NCI-H1694 treated with DMSO at 0.1 percent for 48 hours (cell line): ENCODE results near the gene LSR.

Experiments
- DNase-seq: peaks from one replicate; lab custom pipeline; 2025; lab: John Stamatoyannopoulos, UW

Gene LSR

DNA sequence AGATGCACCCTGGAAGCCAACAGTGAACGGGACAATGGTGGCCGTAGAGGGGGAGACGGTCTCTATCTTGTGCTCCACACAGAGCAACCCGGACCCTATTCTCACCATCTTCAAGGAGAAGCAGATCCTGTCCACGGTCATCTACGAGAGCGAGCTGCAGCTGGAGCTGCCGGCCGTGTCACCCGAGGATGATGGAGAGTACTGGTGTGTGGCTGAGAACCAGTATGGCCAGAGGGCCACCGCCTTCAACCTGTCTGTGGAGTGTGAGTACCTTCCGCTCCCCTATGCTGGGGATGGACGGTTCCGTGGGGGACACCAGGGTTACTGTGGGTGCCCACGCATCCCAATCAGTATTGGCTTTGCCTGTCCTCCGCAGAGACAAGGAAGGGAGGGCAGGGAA is 53.6 kb downstream of the LSR start:
- no peak for DNase-seq

DNA sequence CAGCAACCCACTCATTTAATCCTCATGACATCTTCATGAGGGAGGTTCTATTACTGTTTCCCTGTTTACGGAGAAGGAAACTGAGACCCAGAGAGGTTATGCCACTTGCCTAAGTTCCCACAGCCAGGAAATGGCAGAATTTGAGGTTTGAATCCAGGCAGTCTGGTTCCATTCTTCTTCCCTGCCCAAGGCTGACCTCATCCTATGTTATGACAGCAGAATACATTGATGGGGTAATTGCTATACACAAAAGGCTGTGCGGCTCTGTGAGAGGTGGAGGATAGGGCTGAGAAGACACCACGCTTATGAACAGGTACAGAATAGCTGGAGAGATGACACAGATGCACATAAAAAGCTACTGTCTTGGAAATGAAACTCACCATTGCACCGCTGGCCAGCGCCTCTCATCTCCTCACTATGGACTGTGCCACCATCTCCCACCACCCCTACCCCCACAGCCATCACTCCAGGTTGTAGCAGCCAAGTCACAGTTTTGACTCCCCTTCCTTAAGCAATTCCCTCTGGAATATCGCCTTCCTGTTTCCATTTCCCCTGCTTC is 54.6 kb downstream of the LSR start:
- DNase-seq = no peak

GRCh38 chr19:35304036-35304435 is 55.2 kb downstream of the LSR start:
- no peak for DNase-seq

DNA sequence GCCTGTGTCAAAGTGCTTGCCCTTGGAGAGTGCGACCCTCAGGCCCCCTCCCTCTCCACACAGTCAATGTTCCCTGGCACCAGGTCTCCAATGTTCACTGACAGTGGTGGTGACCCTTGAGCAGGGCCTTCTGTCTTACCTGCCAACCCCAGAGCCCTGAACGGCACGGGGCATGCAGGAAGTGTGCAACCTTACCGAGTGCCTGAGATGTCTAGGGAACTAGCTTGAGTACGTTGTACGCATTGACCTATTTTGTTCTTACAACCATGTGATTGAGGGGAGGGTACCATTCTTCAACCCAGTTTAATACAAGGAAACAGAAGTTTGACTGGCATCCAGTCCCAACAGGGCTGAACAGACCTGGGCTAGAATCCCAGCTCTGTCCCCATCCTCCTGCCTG is 56.4 kb downstream of the LSR start:
- no peak for DNase-seq

GRCh38 chr19:35306473-35307246 is 57.9 kb downstream of the LSR start:
- no peak for DNase-seq

DNA sequence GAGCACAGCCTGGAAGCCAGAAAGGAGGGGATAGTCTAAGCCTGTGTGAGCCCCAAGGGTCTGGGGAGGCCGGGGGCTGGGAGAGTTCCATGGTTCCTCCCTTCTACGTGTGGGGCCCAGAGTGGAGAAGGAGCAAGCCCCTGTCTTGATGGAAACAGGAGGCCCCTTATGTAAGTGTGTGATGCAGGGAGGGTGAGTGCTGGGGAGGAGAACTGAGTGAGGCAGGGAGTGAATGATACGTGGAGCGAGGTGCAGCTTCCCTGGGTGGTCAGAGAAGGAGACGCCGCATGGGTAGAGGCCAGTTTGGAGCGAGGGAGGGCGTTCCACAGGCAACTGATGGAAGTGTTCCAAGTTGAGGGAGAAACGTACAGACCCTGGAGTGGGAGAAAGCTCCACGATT is 59.1 kb downstream of the LSR start:
- no peak for DNase-seq

- DNase-seq = no peak
These were observed 60.1 kb downstream of the LSR start for GRCh38 chr19:35308910-35309309.

- no peak for DNase-seq
These were observed 60.9 kb downstream of the LSR start for GRCh38 chr19:35309481-35310279.

DNA sequence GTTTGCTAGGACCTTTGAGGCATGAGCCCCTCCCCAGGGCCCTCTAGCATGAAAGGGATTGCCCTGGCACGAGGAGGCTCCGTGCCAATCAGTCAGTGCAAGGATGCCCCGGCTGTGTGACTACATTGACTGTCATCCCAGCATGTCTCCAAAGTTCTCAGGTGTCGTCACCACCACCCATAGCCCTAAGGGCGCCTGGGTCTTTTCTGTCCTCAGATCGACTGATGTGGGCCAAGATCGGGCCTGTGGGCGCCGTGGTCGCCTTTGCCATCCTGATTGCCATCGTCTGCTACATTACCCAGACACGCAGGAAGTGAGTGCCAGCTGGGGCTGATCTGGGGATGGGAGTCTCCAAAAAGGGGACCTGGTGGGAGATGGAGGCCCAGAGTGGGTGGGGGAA is 61.5 kb downstream of the LSR start:
- DNase-seq = no peak

- no peak for DNase-seq
These were observed 62.1 kb downstream of the LSR start for GRCh38 chr19:35310811-35311465.

DNA sequence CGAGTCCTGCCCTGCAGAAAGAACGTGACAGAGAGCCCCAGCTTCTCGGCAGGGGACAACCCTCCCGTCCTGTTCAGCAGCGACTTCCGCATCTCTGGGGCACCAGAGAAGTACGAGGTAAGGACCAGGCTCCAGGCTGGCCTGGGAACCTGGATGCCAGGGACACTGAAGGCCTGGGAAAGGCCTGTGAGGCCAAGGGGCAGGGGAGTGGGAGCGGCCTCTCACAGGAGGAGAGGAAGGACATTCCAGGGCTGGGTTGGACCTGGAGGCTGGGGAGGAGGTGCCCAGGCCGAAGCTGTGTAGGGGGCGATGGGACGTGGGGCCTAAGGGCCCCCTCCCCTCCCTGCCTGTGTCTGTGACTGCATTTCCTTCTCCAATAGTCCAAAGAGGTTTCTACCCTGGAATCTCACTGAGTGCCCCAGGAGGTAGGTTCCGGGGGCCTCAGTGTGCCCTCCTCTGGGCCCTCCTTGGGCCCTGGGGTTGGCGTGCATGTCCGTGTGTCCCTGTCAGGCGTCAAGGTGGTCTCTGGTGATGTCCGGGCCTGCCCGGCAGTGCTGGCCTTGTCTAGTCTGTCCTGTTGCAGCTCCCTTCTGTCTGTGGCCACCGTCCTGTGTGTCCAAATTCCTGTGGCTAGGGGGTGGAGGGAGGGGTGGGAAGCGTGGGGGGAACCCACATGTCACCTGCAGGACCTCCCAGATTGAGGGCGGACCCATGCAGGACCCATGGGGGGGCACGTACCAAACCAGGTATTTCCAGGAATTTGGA is 63.3 kb downstream of the LSR start:
- DNase-seq = no peak

DNA sequence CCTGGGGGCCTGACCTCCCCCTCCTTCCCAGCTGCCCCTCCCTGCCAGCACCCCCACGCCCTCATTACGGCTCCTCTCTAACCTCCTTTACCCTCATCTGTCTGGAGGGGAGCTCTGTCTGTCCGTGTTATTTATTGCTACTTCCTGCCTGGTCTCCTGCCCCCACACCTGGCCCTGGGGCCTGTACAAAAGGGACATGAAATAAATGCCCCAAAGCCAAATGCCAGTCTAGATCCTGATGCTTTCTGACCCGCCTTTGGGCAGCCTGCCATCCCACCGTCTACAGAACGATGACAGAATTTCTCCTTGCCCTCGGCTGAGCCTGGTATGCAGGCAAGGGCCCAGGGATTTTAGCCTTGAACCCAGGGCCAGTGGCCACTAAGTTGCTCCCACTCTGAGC is 64.8 kb downstream of the LSR start:
- DNase-seq = no peak

DNA sequence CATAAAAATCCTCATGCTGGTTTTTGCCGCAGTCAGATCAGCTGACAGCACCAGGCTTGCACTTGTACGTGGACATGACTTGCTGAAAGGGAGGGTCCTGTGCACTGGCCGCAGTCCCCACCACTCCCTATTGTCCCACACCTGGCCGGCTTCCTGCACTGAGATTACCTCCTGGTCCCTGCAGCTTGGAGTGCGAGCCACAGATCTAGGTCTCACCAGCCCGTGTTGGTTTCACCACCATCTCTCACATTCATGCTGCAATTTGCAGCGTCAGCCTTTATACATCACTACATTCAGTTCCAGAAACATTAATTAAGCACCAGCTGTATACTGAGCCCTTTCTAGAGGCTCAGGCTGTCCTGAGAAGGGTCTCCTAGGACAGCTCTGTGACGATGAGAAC is 65.2 kb downstream of the LSR start:
- no peak for DNase-seq

- DNase-seq = no peak
These were observed 66.2 kb downstream of the LSR start for GRCh38 chr19:35314858-35315470.

- no peak for DNase-seq
These were observed 67.1 kb downstream of the LSR start for GRCh38 chr19:35315883-35316282.

DNA sequence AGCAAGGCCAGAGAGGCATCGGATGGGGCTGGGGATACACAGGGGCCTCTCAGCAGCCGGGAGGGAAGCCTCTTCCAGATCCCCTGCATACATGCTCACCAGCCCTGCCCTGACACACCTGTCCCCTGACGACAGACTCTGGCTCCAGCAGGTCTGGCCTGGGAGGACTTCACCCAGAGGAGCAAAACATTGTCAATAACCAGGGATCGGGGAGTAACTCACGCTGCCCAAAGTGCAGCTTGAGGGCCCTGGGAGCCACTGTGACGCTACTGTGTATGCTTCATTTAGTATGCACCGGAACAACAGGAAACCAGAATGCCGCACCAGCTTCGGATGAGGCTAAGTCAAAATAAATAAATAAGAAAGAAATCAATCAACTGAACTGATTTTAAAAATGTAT is 67.8 kb downstream of the LSR start:
- no peak for DNase-seq
